IPS-18a (cell line): ENCODE data around the gene ZNF22.

Experiments
- H3K27ac ChIP-seq: one replicate; pipeline ENCODE4 v1.5.1; 2013; ENCODE audit warnings: low read length
- H3K27me3 ChIP-seq: one replicate; pipeline ENCODE4 v1.6.1; 2013; ENCODE audit warnings: mild to moderate bottlenecking, low read length; ENCODE audit not compliant: control insufficient read depth, insufficient read depth
- H3K36me3 ChIP-seq: one replicate; pipeline ENCODE4 v1.6.1; 2013; ENCODE audit warnings: low read depth, low read length; ENCODE audit not compliant: control insufficient read depth
- H3K4me1 ChIP-seq: one replicate; pipeline ENCODE4 v1.6.1; 2013; ENCODE audit warnings: low read depth, low read length; ENCODE audit not compliant: control insufficient read depth
- H3K4me3 ChIP-seq: one replicate; pipeline ENCODE4 v1.5.1; 2013; ENCODE audit warnings: low read length
- H3K9ac ChIP-seq: one replicate; pipeline ENCODE4 v1.6.1; 2013; ENCODE audit warnings: mild to moderate bottlenecking, low read length, moderate library complexity
- H3K9me3 ChIP-seq: one replicate; pipeline ENCODE4 v1.6.1; 2013; ENCODE audit warnings: low read depth, low read length; ENCODE audit not compliant: control insufficient read depth

The ZNF22 gene

DNA sequence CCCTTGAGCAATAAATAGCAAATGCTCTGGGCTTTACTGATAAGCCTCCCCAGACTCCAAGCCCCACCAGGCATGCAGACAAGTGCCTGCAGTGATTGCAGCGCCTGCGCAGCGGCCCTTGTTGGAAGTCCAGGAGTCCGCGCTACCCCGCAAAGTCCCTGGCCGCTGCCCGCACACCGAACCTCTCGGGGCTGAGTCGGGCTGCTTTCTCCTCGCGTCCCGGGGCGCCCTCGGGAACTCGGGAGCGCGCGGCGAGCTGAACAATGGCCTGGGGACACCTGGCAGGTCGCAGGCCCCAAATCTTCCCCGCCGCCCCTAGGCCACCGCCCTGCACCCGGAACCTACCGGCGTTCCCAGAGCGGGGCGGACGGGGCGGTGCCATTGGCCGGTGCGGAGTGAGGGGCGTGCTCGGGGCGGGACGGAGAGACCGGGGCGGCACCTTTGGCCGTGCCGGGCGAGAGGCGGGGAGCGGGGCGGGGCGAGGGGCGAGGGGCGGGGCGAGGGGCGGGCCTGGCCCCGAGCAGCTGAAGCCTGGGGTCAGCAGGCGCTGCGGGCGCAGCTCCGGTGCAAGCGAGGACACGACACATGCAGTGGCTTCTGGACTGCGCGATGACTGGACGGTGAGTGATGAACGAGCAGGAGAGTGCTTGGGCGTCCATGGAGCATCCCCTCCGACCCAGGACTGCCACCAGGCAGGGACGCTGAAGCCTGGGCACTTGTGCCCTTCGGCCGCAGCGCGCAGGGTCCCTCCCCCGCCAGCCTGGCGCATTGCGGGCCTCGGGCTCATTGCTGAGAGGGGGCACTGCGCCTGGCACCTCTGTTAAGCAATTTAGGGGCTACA lies 41.3 kb upstream of the ZNF22 start, which contains the start of gene RASSF4:
RASSF4 (plus strand) TSS at position 556 of the 841 bp plus-strand sequence. CDS start 10,401 bp downstream, outside the sequence.
- peaks cover 14% of the 10 kb centered on the region for H3K27me3 ChIP-seq
- no peaks in the 10 kb centered on the region for H3K9me3 ChIP-seq
- H3K9ac ChIP-seq, result peak within 1 kb of the TSS; percentile 71
- peak within 1 kb of the TSS; percentile 86 for H3K4me3 ChIP-seq
- no peak within 1 kb of the TSS for H3K27ac ChIP-seq
- H3K4me1 ChIP-seq, result peaks cover 36% of the 10 kb centered on the region
- H3K36me3 ChIP-seq, result no peaks in the 10 kb centered on the region

- Histone ChIP-seq H3K9me3 (no peaks in the 10 kb centered on the region), H3K27ac (no peak overlapping the region), H3K4me1 (peaks cover 42% of the 10 kb centered on the region)
These were observed 40.6 kb upstream of the ZNF22 start for GRCh38 chr10:44960088-44960460.

GRCh38 chr10:44960482-44961229 lies 40.1 kb upstream of the ZNF22 start:
- peaks cover 48% of the 10 kb centered on the region for H3K4me1 ChIP-seq
- peak overlapping the region; percentile 73 for H3K4me3 ChIP-seq
- no peak overlapping the region for H3K9ac ChIP-seq
- no peaks in the 10 kb centered on the region for H3K36me3 ChIP-seq
- H3K27ac ChIP-seq, result no peak overlapping the region
- H3K27me3 ChIP-seq, result peaks cover 14% of the 10 kb centered on the region
- no peaks in the 10 kb centered on the region for H3K9me3 ChIP-seq

More at GRCh38 chr10:44960088-44960460, 40.6 kb upstream of the ZNF22 start:
- Histone ChIP-seq H3K27me3 (peaks cover 14% of the 10 kb centered on the region), H3K36me3 (no peaks in the 10 kb centered on the region), H3K9ac (no peak overlapping the region), H3K4me3 (peak overlapping the region; percentile 73)

GRCh38 chr10:44961230-44961571 lies 39.5 kb upstream of the ZNF22 start:
- Histone ChIP-seq H3K4me1 (peaks cover 53% of the 10 kb centered on the region), H3K9ac (no peak overlapping the region), H3K27me3 (peaks cover 14% of the 10 kb centered on the region), H3K27ac (no peak overlapping the region), H3K9me3 (no peaks in the 10 kb centered on the region), H3K36me3 (no peaks in the 10 kb centered on the region), H3K4me3 (no peak overlapping the region)

DNA sequence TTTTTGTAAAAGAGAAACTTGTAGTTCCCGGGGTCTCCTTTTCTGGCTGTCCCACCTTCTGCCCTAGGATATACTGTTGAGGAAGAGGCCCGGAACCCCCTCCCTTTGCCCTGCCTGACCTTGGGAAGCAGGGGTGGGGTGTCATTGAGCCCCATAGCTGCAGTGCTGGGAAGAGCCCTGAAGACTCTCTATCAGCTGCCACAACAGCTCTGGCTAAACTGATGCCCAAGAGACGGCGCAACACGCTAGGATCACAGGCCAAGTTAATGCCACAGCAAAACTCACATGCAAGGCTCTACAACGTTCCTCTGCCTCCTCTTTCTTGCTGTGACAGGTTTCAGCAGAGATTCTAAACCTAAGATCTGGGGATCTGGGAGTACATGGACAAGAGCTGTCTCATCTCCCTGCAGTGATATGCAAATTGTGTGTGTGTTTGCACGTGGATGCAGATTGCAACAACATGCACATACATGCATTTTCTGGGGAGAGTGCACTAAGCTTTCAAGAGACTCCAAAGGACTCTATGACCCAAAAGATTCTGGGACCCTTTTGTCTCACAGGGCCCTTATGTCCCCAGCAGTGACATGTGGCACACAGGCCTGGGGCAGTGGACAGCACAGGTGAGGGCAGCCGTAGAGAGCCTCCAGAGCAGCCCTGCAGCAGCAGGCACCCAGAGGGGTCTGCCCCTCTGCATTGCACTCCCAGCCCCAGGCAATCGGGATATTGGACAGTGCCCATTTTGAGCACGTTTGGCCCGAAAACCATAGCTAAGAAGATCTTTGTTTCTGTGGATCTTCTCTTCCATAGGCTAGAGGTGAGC lies 38.6 kb upstream of the ZNF22 start:
- no peak overlapping the region for H3K9ac ChIP-seq
- no peak overlapping the region for H3K27ac ChIP-seq

GRCh38 chr10:44962870-44963738 lies 37.6 kb upstream of the ZNF22 start:
- H3K9ac ChIP-seq, result peak overlapping the region; percentile 53
- H3K4me1 ChIP-seq, result peaks cover 57% of the 10 kb centered on the region
- no peaks in the 10 kb centered on the region for H3K9me3 ChIP-seq
- peaks cover 14% of the 10 kb centered on the region for H3K27me3 ChIP-seq
- no peaks in the 10 kb centered on the region for H3K36me3 ChIP-seq
- no peak overlapping the region for H3K27ac ChIP-seq
- no peak overlapping the region for H3K4me3 ChIP-seq

More for the DNA sequence above, 38.6 kb upstream of the ZNF22 start:
- Histone ChIP-seq H3K36me3 (no peaks in the 10 kb centered on the region), H3K9me3 (no peaks in the 10 kb centered on the region), H3K27me3 (peaks cover 14% of the 10 kb centered on the region), H3K4me3 (no peak overlapping the region), H3K4me1 (peaks cover 57% of the 10 kb centered on the region)

DNA sequence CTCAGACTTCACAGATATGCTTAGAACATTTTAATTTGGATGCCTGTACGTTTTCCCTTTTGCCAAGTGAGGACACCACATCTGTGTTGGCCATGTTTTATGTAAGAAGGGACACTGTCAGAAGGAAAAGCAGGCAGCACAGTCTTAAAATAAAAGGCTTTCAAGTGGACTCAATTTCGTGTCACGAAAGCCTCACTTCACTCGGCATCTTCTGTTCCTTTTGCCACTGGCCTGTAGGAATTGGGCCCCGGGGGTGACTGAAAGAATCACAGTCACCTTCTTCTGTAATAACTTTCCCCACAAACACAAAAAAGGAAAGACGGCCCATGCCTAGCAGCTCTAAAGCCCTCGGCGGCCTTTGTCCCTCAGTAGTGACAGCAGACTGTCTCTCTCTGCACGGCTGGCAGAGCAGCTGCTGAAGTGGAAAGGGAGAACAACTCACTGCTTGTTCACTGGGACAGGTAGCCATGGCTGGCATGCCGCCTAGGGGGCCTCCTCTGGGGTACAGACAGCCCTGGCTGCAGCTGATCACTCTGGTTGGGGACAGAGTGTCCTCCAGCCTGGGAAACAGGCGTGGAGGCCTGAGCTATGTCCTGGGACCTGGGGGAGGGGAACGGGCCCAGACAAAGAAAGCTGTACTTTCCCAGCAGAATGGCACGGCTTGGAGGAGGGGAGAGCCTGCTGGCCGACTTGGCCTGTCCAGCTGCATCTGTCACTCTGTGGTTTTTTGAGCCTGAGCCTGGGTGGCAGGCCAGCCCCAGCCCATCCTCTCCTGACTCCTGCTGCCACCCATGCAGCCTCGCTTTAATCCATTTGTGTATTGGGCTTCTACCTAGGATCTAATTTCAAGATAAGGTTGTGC lies 36.7 kb upstream of the ZNF22 start:
- Histone ChIP-seq H3K4me3 (peak overlapping the region; percentile 20), H3K4me1 (peaks cover 53% of the 10 kb centered on the region), H3K27ac (peak overlapping the region; percentile 79)

DNA sequence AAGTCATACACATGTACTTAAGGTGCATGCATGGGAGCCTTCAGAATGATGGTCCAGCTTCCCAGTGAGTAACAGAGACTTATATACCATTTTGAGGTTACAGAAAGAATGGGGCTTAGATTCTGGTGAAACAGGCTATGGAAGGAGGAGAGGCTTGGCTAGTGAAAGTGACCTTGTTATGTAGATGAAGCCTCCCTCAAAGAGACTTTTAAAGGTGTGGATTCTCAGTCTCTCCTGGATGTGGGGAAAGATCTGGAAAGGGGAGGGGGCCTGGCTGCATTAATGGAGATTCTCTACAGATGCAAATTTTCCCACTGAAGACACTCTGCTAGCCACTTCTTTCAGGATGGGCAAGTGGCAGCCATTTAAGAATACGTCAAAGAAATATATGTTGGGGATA lies 35.6 kb upstream of the ZNF22 start:
- H3K36me3 ChIP-seq, result no peaks in the 10 kb centered on the region
- peak overlapping the region; percentile 20 for H3K4me3 ChIP-seq
- no peak overlapping the region for H3K9ac ChIP-seq
- H3K27me3 ChIP-seq, result peaks cover 11% of the 10 kb centered on the region
- peaks cover 52% of the 10 kb centered on the region for H3K4me1 ChIP-seq
- H3K27ac ChIP-seq, result peak overlapping the region; percentile 48
- H3K9me3 ChIP-seq, result no peaks in the 10 kb centered on the region

More for the DNA sequence above, 36.7 kb upstream of the ZNF22 start:
- peak overlapping the region; percentile 53 for H3K9ac ChIP-seq
- H3K9me3 ChIP-seq, result no peaks in the 10 kb centered on the region
- H3K36me3 ChIP-seq, result no peaks in the 10 kb centered on the region
- H3K27me3 ChIP-seq, result peaks cover 14% of the 10 kb centered on the region

DNA sequence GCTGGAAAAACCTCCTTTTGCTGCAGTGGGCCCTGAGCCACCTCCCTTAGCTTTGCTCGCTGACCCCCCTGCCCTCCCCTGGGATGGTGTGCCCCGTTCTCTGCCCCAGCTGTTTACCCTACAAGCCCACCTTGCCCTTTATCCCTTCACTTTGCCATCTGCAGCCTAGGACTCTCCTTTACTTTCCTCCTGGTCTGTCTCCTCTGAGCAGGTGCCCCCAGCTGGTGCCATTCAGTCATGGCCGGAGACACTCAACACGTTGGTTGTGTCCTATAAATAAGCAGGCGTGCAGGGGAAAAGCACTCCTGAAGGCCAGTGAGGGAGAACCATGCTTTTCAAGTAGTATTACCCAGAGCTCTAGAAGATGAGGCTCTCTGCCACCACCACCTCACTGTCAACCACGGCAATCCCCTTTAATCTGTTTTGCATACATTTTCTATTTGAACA lies 35.0 kb upstream of the ZNF22 start:
- H3K9me3 ChIP-seq, result no peaks in the 10 kb centered on the region
- no peak overlapping the region for H3K4me3 ChIP-seq
- no peaks in the 10 kb centered on the region for H3K36me3 ChIP-seq
- H3K4me1 ChIP-seq, result peaks cover 46% of the 10 kb centered on the region
- H3K27ac ChIP-seq, result no peak overlapping the region
- H3K9ac ChIP-seq, result no peak overlapping the region
- peaks cover 5% of the 10 kb centered on the region for H3K27me3 ChIP-seq
